Mesothelial cell of epicardium (in vitro differentiated cells): ENCODE data around the gene AGBL1. TPM values are rescaled to one million over a fixed set of nuclear protein-coding genes. Genes with fewer than 3 reads are reported as not detected.

ENCODE experiments used
- DNase-seq, 2 experiments: peaks; one replicate each; pipeline ENCODE4 v3.0.0; 2021; ENCODE audit warnings: low spot score in 2 of 2; ENCODE audit not compliant: unreplicated experiment in 2 of 2
- H3K27ac Mint-ChIP-seq: 2 replicates; pipeline ENCODE4 v1.8.0; 2021; ENCODE audit warnings: mixed read lengths
- H3K27me3 Mint-ChIP-seq: 2 replicates; pipeline ENCODE4 v1.8.0; 2021; ENCODE audit warnings: low read depth, mixed read lengths
- H3K36me3 Mint-ChIP-seq: 2 replicates; pipeline ENCODE4 v1.8.0; 2021; ENCODE audit warnings: mixed read lengths
- H3K4me1 Mint-ChIP-seq: 2 replicates; pipeline ENCODE4 v1.8.0; 2021; ENCODE audit warnings: mixed read lengths
- H3K4me3 Mint-ChIP-seq: 2 replicates; pipeline ENCODE4 v1.8.0; 2021; ENCODE audit warnings: mild to moderate bottlenecking, moderate library complexity, mixed read lengths
- H3K9me3 Mint-ChIP-seq: 2 replicates; pipeline ENCODE4 v1.8.0; 2021; ENCODE audit warnings: mixed read lengths
- CTCF ChIP-seq: fragments of 200-600 bp; sonication (generic); IDR thresholded peaks from one replicate; pipeline ENCODE4 v1.5.0; 2021; ENCODE audit warnings: antibody characterized with exemption; ENCODE audit not compliant: unreplicated experiment
- total RNA-seq: library from RNA; stranded (reverse); gene quantifications from 3 replicates; pipeline ENCODE4 v1.2.1, GENCODE V29; 2021

AGBL1 gene
- total RNA-seq, 1 donor from 2014 or later: not detected

GRCh38 chr15:86316216-86316615 lies 236.5 kb downstream of the AGBL1 start:
- H3K9me3 Mint-ChIP-seq: no peaks in the 10 kb centered on the region
- H3K27me3 Mint-ChIP-seq: peaks cover 21% of the 10 kb centered on the region
- no peak for TF ChIP-seq CTCF
- no peak for DNase-seq
- peaks cover 3% of the 10 kb centered on the region for H3K4me1 Mint-ChIP-seq
- H3K27ac Mint-ChIP-seq: no peak overlapping the region
- H3K36me3 Mint-ChIP-seq: no peaks in the 10 kb centered on the region
- H3K4me3 Mint-ChIP-seq: no peak overlapping the region

- no peaks in the 10 kb centered on the region for H3K9me3 Mint-ChIP-seq
- no peak for TF ChIP-seq CTCF
- peaks cover 18% of the 10 kb centered on the region for H3K27me3 Mint-ChIP-seq
- no peak for DNase-seq
- H3K36me3 Mint-ChIP-seq: no peaks in the 10 kb centered on the region
- H3K4me1 Mint-ChIP-seq: peaks cover 3% of the 10 kb centered on the region
- peak overlapping the region; percentile 10 for H3K27ac Mint-ChIP-seq
- H3K4me3 Mint-ChIP-seq: no peak overlapping the region
Measured at GRCh38 chr15:86316726-86317383, 237.2 kb downstream of the AGBL1 start.

DNA sequence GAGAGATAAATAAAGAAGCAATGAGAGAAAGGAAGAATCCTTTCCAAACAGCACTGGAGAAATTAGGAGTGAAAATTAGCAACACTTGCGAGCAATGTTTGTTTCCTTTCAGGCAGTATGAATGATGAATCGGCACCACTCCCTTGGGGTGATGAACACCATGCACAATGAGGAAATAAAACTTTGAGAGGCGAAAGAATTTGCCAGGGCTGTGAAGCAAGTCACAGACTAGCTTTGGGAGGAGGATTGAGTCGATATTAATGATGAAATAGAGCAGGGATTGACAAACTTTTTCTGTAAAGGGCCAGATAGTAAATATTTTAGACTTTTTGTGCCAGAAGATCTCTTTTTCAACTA lies 237.7 kb downstream of the AGBL1 start:
- Mint-ChIP-seq H3K36me3 (no peaks in the 10 kb centered on the region), H3K27ac (no peak overlapping the region), H3K27me3 (peaks cover 15% of the 10 kb centered on the region), H3K9me3 (no peaks in the 10 kb centered on the region), H3K4me1 (peaks cover 3% of the 10 kb centered on the region), H3K4me3 (no peak overlapping the region)
- no peak for DNase-seq
- TF ChIP-seq CTCF: no peak

DNA sequence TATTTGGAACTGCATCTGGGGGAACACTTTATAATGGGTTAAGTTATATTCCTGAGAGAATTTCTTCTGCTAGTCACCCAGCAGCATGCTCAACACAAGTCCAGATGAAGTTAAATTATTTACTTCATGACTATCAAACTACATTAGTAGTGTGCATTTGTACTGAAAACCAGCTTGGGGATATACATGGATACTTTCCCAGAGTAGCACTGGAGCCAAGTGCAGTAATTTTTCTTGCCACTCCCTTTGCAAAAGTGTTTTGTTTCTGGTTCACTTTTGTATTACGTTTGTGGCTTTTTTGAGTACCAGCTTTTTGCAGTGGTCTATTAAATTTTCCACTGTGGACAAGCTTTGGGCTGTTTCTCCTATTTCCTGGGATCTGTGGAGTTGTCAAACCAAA lies 243.0 kb downstream of the AGBL1 start:
- DNase-seq: no peak
- Mint-ChIP-seq H3K9me3 (no peaks in the 10 kb centered on the region), H3K27me3 (peaks cover 9% of the 10 kb centered on the region)

GRCh38 chr15:86327230-86327865 lies 247.7 kb downstream of the AGBL1 start:
- peaks cover 9% of the 10 kb centered on the region for H3K27me3 Mint-ChIP-seq
- H3K4me3 Mint-ChIP-seq: no peak overlapping the region
- no peak for TF ChIP-seq CTCF
- peaks cover 31% of the 10 kb centered on the region for H3K9me3 Mint-ChIP-seq
- H3K27ac Mint-ChIP-seq: no peak overlapping the region
- no peak for DNase-seq
- H3K4me1 Mint-ChIP-seq: no peaks in the 10 kb centered on the region
- no peaks in the 10 kb centered on the region for H3K36me3 Mint-ChIP-seq

More for the DNA sequence above, 243.0 kb downstream of the AGBL1 start:
- H3K4me1 Mint-ChIP-seq: no peaks in the 10 kb centered on the region
- no peak for TF ChIP-seq CTCF
- no peak overlapping the region for H3K27ac Mint-ChIP-seq
- H3K36me3 Mint-ChIP-seq: no peaks in the 10 kb centered on the region
- H3K4me3 Mint-ChIP-seq: no peak overlapping the region
